HTR-8/SVneo (cell line): ENCODE data around the gene STK31.
A peak's percentile ranks its signal among the peaks of the same experiment; 100 is the strongest.
"Not testable (repeated sequence)": the region's sequence is repeated elsewhere in the genome, so short reads cannot be mapped to it uniquely, and the experiment has no call there.

ENCODE experiments used
- DNase-seq: peaks from one replicate; pipeline ENCODE4 v3.0.0; 2011; ENCODE audit warnings: low spot score, mixed read lengths; ENCODE audit not compliant: insufficient read length
- FAIRE-seq: peaks from 2 replicates; lab custom pipeline; 2011; peaks lifted over from hg19 to GRCh38; lab: Jason Lieb, UNC

STK31 gene, protein sequence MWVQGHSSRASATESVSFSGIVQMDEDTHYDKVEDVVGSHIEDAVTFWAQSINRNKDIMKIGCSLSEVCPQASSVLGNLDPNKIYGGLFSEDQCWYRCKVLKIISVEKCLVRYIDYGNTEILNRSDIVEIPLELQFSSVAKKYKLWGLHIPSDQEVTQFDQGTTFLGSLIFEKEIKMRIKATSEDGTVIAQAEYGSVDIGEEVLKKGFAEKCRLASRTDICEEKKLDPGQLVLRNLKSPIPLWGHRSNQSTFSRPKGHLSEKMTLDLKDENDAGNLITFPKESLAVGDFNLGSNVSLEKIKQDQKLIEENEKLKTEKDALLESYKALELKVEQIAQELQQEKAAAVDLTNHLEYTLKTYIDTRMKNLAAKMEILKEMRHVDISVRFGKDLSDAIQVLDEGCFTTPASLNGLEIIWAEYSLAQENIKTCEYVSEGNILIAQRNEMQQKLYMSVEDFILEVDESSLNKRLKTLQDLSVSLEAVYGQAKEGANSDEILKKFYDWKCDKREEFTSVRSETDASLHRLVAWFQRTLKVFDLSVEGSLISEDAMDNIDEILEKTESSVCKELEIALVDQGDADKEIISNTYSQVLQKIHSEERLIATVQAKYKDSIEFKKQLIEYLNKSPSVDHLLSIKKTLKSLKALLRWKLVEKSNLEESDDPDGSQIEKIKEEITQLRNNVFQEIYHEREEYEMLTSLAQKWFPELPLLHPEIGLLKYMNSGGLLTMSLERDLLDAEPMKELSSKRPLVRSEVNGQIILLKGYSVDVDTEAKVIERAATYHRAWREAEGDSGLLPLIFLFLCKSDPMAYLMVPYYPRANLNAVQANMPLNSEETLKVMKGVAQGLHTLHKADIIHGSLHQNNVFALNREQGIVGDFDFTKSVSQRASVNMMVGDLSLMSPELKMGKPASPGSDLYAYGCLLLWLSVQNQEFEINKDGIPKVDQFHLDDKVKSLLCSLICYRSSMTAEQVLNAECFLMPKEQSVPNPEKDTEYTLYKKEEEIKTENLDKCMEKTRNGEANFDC

DNA sequence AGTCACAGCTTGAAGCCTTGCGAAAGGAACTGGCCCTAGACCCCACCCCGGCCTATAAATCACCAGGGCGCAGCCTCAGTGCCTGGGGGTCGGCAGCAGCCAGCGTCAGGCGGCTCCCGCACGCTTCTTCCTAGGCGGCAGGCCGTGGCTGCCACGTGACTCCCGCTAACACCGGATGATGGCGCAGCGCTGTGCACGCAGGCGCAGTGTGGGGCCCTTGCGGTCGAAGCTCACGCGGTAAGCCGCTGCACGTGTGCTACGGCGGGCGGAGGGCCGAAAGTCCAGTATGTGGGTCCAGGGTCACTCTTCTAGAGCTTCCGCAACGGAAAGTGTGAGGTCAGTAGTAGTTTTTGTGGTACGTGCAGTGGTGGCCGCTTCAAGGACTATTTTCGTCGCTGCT, at the start of gene STK31:
TSS of gene STK31 (plus strand) at position 220 of the 400 bp plus-strand sequence. CDS start at position 287, 67 bp downstream.
- DNase-seq (no peak), FAIRE-seq (no peak)

DNA sequence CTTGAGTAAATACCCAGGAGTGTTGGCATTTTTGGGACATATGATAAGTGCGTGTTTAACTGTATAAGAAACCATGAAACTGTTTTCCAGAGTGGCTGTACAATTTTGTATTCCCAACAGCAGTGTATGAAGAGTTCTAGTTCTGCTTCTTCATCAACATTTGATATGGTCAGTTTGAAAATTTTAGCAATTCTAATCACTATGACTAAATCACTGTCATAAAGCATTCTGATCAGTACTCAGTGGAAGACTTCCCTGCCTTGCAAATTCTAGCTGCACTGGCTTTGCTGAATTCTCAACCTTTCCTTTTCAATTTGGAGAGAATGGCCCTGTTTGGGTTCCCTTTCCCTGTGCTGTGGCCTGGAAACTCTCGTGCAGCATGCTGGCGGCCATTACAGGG, 48.6 kb upstream of the STK31 start:
- DNase-seq, result no peak
- no peak for FAIRE-seq

DNA sequence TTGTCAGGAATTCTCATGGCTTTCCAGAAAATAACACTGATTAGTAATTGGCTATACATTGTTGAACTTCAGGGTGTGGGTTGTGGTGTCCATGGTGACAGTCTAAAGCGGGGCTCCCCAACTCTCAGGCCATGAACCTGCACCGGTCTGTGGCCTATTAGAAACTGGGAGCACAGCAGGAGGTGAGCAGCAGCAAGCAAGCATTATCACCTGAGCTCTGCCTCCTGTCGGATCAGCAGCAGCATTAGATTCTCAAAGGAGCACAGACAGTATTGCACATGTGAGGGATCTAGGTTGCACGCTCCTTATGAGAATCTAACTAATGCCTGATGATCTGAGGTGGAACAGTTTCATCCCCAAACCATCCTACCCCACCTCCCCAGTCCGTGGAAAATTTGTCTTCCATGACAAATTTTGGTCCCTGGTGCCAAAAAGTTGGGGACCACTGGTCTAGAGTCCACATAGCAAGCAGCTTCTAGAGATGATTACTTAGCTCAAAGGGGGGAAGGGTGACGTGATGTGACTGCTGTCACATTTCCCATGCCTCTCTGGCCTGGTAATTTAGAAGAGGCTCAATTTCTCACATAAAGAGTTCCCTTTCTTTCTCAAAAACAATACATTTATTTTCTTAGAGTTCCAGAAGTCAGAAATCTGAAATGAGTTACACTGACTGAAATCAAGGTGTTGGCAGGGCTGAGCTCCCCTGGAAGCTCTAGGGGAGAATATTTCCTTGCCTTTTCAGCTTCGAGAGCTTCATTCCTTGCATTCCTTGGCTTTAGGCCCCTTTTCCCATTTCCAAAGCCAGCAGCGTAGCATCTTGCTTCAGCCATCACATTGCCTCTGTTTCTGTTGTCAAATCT, 47.7 kb upstream of the STK31 start:
- DNase-seq (no peak), FAIRE-seq (no peak)

DNA sequence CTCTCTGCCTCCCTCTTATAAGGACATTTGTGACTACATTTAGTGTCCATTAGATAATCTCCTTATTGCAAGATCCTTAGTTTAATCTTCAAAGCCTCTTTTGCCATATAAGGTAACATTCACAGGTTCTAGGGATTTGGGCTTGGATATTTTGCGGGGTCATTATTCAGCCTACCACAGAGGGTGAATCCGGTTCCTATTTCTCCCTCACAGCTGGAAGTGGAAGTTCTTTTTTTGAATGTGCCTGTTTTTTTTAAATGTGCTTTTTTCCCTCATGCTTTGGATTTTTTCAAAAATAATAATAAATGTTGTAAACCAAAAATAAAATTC, 47.1 kb upstream of the STK31 start:
- FAIRE-seq (no peak), DNase-seq (no peak)

DNA sequence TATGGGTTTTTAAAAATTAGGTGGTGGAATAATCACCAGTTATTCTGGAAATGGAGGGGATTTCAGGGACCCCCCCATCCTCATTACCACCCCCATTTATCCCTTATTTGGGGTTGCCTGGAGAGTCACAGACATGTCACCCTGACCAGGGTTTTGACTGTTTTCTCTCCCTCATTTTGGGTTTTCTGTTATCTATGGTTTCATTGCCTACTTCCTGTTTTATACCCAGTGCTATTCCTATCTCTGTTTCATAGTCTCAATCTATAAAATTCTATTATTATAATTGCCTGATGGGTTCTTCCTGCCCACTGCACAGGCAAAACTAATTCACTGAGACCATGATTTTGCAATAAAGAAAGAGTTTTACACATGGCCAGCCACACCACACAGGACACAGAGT, 45.9 kb upstream of the STK31 start:
- no peak for FAIRE-seq
- DNase-seq, result no peak

DNA sequence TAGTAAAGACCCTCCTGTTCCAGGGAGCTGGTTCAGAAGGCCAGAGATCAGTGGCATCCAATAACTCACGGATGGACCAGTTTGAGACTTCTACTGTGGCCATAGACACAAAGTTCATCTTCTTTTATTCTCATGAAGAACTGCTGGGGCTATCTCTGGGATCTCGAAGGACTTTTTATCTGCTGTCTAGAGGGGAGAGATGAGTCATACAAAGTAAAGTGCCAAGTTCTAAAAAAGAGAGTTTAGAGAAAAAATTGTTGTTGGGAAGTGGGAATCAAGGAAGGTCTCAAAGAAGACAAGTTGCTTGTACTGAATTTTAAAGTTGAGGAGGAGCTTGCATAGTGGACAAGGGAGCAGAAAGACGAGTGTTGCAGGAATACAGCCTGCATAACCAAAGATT, 38.0 kb upstream of the STK31 start:
- DNase-seq, result no peak
- FAIRE-seq, result no peak

DNA sequence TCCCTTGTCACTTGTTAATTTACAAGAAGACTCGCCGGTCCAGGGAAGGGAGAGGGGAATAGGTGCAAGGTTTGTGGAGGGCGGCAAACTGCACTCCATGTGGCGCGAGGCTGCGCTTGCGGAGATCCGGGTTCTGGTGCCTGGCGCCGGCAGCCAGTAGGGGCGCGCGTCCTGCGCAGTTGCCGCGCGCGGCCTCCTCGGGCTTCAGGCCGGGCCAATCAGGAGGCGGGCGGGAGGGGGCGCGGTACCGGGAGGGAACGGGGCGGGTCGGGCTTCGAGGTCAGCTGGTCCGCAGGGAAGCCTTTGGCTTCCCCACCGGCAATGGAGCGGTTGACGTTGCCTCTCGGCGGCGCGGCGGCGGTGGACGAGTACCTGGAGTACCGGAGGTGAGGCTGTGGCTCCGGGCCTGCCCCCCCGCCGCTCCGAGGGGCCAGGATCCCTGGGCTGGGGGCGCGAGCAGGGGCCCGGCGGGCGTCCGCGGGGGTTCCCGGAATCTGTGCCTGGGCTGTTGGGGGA, 30.1 kb upstream of the STK31 start, which contains the start of gene FAM221A:
TSS of gene FAM221A (plus strand) at position 302 of the 516 bp plus-strand sequence. CDS start at position 322, 20 bp downstream.
- no peak for FAIRE-seq

DNA sequence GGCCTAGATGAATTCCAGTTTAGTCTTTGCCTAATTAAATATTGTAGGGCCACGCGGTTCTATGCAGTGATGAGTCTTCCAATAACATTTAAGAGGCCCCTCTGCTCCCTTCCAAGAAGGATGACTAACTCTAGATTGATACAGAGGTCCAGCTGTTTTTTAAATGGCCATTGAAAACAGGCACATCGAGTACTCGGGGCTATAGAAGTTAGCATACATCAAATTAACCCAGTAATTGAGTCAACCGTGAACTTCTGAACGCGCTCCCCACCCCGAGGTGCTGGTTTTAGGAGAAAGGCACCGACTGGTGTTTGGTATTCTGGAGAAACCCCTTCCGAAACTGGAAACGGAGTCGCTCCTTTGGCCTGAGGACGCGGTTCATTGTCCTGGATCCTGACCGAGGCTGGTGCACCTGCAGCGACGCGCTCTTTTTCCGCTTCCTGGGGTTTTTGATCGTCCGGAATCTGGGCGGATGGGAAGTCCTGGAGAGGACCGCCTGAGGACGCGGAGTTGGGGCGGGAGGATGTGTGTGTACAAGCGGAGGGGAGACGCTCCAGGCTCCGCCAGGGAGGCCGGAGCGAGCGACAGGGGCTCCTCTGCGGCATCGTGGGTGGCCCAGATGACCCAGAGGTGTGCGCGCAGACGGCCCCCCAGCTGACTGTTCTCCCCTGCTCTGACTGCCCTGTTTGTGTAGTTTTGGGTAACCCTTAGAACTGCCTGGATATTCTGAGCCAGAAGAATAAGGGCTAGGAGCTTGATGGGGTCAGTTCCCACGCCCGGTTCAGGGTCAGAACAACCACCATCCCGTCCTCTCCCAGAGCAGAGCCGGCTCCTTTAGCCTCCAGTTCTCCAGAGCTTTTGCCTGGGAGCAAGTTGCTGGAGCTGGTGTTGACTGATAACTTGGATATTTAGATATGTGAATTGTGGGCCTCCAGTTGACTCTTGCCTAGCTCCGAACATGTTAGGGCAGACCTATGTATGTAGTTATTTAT, 29.3 kb upstream of the STK31 start:
- FAIRE-seq (no peak), DNase-seq (no peak)

More for the DNA sequence above, 30.1 kb upstream of the STK31 start, which contains the start of gene FAM221A:
- DNase-seq, result peak; percentile 19

DNA sequence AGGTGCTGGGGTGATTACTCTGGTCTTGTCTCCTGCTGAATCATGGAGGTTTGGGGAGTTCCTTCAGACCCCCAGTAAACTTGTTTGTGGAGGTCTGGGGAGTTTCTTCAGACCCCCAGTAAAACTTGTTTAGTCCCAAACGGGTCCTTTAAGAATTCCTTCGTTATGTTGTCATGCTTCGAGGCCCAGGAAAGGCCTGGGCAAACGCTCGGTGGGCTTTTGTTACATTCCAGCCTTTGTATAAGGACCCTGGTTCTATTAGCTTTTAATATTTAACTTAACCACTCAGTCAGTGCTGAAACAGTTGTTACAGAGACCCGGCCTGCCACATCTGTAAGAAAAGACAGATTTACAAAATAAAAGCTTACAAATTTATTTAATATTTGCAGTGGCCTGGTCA, 26.0 kb upstream of the STK31 start:
- not testable (repeated sequence) for FAIRE-seq, DNase-seq

DNA sequence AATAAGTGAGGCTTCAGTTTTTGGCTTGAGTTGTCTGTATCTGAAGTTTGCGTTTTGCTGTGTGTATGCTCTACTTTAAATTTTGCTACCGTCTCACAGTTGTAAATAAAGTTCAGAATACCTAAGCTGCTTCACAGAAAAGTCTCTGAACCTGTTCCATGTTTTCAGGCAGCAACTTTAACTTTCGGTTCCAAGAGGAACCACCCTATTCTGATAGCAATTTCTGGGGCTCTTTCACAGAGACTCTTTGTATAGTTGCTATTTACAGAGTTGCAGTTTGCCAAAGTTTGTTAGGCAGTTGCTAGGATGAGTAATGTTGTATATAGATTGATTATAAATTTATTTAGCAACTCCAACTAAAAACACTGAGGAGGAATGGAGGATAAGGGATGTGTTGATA, 24.3 kb upstream of the STK31 start:
- no peak for DNase-seq
- no peak for FAIRE-seq

DNA sequence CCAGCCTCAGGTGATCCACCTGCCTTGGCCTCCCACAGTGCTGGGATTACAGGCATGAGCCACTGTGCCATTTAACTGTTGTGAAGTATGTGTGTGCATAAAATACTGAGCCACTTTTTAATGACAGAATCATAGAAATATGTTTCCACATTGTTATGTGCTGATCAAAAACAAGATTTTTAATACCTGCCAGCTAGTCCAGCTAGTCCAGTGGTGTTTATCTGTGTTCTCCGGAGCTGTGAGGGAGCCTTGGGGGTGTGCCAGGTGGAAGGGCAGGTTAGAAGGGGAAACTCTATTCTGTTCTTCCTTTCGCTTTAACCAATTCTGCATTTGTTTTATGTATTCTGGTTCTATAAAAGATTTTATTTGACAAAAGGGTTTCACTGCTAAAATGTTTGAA, 23.0 kb upstream of the STK31 start:
- FAIRE-seq, result no peak
- DNase-seq, result no peak

DNA sequence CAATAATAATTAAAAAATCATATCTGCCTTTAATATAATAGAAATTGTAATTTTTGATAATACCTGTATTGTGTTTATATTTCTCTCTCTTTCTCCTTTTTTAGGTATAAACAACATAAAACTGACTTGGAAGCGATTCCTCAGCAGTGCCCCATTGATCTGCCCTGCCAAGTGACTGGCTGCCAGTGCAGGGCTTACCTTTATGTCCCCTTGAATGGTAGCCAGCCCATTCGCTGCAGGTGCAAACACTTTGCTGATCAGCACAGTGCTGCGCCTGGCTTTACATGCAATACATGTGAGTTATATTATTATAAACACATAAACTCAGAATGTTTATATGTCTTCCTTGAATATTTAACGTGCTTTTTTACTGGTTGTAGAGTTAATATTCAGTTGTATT, 20.9 kb upstream of the STK31 start:
- DNase-seq, result no peak
- no peak for FAIRE-seq

DNA sequence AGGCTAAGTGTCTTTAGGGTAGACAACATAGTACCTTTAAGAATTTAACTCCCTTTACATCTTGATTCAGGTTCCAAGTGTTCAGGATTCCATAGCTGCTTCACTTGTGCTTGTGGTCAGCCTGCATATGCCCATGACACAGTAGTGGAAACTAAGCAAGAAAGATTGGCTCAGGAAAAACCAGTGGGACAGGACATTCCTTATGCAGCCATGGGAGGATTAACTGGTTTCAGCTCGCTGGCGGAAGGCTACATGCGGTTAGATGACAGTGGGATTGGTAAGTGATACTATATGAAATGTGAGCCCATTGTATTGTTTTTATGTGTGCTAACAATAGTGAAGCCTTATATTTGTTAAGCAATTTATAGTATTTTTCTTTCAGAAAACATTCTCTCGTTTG, 18.7 kb upstream of the STK31 start:
- no peak for DNase-seq
- no peak for FAIRE-seq

DNA sequence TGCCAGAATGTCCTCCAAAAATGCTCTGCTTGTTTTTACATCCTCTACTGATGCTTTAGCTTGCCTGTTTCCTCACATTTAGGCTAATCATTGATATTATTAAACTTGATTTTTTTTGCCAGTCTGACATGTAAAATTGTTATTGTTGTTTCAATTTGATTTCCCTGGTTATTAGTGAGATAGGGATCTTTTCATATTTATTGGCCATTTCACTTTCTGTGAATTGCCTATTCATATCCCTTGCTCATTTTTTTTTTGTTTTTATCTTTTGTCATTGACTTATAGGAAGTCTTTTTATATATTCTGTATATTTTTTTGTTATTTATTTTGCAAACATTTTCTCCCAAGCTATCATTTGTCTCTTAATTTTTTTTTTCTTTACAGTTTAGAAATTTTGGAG, 16.8 kb upstream of the STK31 start:
- DNase-seq, result no peak
- FAIRE-seq, result no peak

DNA sequence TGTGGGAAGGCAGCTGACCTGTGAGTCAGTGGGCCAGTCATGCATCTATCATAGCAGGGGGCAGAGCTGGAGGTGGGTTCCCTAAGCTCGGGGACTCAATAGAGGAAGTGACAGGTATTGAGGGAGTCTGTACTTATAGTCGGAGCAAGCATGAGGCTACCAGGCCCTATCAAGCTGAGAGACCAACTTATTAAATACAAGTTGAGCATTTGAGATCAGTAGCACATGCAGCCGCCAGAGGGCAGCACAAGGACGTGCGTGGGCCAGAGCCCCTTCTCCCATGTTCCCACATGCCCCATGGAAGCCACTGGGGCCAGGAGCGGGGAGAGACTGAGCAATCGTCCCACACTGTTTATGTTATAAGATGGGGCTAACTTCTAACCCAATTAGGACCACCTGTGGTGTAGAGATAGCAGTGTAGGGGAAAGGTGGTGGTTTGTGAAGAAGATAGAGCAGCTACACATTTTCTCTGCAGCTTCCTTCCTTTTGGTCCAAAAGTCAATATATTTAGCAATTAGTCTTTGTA, 13.0 kb upstream of the STK31 start:
- DNase-seq (peak; percentile 66), FAIRE-seq (peak; percentile 96)

DNA sequence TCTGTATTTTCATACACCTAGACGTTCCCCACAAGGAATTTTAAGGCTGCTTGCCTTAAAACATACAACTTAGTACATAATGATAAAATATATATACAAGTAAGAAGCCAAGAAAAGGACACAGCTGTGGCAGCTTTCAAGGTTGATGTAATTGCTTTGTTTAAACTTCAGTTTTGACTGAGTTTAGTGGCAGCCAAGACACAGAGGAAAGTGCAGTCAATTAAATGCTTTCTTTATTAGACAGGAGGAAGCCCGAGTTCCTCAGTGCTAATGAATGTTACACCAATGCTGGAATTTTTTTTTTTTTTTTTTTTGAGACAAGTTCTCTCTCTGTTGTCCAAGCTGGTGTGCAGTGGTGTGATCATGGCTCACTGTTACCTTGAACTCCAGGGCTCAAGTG, 11.2 kb upstream of the STK31 start:
- DNase-seq (no peak), FAIRE-seq (no peak)

DNA sequence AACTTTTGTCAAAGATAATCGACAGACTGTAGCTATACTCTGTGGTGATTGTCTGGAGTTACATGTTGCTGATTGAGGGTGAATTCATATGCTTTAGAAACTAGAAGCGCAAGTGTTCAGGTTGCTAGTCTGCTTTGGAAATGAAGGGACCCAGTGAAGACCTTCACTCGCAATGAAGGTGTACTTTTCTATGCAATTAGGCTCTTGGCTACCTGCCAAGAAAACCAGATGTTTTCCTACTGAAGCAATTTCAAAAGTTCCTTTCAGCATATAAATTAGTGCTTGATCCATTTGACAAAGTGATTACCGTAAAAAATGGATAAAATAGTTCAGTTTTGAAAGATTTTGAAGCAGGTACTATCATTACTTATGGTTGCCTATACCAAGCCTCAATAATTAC, 10.0 kb upstream of the STK31 start:
- FAIRE-seq, result no peak
- no peak for DNase-seq

DNA sequence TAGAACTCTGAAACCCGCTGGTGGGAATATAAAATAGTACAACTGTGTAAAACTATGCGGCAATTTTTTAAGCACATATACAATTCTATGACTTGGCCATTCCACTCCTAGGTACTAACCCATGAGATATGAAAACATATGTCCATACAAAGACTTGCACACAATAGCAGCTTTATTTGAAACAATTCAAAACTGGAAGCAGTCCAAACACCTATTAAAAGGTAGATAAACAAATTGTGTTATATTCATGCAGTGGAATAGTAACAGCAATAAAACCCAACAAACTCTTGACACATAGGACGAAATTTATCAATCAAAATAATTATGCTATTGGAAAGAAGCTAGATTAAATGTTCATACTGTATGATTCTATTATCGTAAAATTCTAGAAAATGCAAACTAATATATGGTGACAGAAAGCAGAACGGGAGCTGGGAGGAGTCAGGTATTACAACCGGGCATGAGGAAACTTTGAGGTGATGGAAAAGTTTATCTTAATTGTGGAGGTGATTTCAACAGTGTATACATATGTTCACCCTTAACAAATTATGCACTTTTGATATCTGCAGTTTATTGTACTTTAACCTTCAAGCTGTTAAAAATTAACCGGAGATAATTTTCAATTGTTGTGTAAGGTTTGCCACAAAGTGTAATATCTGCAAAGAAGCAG, 803 bp upstream of the STK31 start:
- no peak for FAIRE-seq
- no peak for DNase-seq
